K562 treated with DMSO at 1 percent for 12 hours (cell line): Measurements from ENCODE around the gene RPGRIP1. TPM values are rescaled to one million over a fixed set of nuclear protein-coding genes. Genes with fewer than 3 reads are reported as not detected.

ENCODE experiments used
- total RNA-seq: library from RNA; unstranded; fragments of 300-600 nt; gene quantifications from 2 replicates; pipeline ENCODE4 v1.2.3, GENCODE V29; 2022; ENCODE audit not compliant: insufficient read depth

Gene RPGRIP1
- total RNA-seq = 2.9 TPM in 1 of 2 replicates, not detected in the other

DNA sequence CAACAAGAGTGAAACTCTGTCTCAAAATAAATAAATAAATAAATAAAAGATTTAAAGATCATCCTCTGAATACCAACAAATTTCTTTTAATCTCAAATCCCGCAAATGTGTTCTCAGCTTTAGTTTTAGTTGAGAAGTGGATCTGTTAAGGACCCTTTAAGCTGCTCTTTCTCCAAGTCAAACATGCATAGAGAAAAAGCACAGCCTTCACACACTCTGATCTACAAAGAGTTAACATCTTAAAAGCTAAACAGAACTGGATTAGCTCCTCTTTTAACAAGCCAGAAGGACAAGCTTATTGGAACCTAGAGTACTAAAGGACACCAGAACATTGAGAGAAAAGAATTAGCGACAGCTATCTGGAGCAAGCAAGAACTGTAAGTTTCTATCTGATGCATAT, at the start of gene RPGRIP1:
TSS of gene RPGRIP1 (plus strand) at position 301 of the 400 bp plus-strand sequence. CDS start 7,894 bp downstream, outside the sequence.

DNA sequence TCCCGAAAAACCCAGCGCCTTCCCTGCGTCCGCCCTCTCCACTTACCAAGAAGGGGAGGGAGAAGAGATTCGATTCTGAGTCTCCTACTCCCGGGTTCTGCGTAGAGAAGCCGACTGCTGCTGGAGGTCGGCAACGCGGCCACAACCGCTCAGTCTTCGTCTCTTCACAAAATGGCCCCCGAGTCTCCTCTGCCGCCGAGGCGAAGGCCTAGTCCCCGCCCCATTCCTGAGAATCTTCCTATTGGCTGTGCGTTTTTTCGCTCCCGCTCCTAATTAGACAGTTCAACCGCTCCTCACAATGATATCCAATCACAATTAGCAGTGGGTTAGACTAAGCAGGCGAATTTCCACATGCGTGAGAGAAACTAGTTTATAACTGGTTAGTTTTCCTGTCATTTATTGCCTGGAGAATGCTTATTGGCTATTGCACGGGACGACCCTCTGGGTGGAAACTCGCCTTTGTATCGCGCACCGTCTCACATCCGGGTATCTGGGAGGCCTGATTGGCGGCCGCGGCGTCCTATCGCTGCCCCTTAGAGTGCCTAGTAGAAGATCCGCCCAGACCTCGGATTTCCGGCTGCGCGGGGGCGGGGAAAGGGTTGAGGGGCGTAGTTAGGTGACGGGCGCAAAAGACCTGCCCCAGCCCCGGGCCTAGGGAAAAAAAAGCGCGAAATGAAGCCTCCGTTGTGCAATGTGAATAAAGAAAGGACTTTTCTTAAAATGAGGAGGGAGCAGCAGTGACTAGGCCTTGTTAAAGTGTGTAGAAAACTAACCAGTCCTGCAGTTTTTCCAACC, 10.4 kb upstream of the RPGRIP1 start, which contains the start of gene HNRNPC:
TSS of gene HNRNPC (minus strand) at position 191 of the 795 bp plus-strand sequence. CDS start 35,249 bp downstream, outside the sequence.

Other genes starting within 250 kb of the RPGRIP1 start
- gene TPPP2, start 249.9 kb upstream of the RPGRIP1 start, total RNA-seq = not detected in 2 replicates
- gene RNASE13, start 245.3 kb upstream of the RPGRIP1 start, total RNA-seq = not detected in 2 replicates
- not detected in 2 replicates for gene RNASE7, start 237.7 kb upstream of the RPGRIP1 start, total RNA-seq
- gene RNASE8, start 222.3 kb upstream of the RPGRIP1 start, total RNA-seq = not detected in 2 replicates
- gene ARHGEF40, start 209.8 kb upstream of the RPGRIP1 start, total RNA-seq = 5.1 and 8.3 TPM in 2 replicates
- gene ZNF219, start 181.4 kb upstream of the RPGRIP1 start, total RNA-seq = 12.6 and 13.9 TPM in 2 replicates
- gene TMEM253, start 179.0 kb upstream of the RPGRIP1 start, total RNA-seq = not detected in 2 replicates
- gene OR5AU1, start 124.0 kb upstream of the RPGRIP1 start, total RNA-seq = not detected in 2 replicates
- gene HNRNPC, start 10.6 kb upstream of the RPGRIP1 start, total RNA-seq = 448 and 511 TPM in 2 replicates
- gene SUPT16H, start 103.9 kb downstream of the RPGRIP1 start, total RNA-seq = 28.0 and 54.3 TPM in 2 replicates
- 23.1 and 42.0 TPM in 2 replicates for gene CHD8, start 176.0 kb downstream of the RPGRIP1 start, total RNA-seq
- gene RAB2B, start 196.9 kb downstream of the RPGRIP1 start, total RNA-seq = 6.7 and 9.0 TPM in 2 replicates
- gene TOX4, start 197.1 kb downstream of the RPGRIP1 start, total RNA-seq = 16.1 and 26.9 TPM in 2 replicates
- 23.2 and 48.5 TPM in 2 replicates for gene METTL3, start 231.3 kb downstream of the RPGRIP1 start, total RNA-seq
- 12.9 and 25.5 TPM in 2 replicates for gene SALL2, start 246.3 kb downstream of the RPGRIP1 start, total RNA-seq